ENCODE results near the gene TGFBR2.

GRCh38 chr3:30587904-30588303 is 18.5 kb upstream of the TGFBR2 start:
- TF ChIP-seq EZH2 (IDR thresholded peaks at IDR 0.05; ENCODE audit: insufficient read depth, low read length) (no peak), CTCF (IDR thresholded peaks at IDR 0.05; ENCODE audit: insufficient read depth, low read depth, low read length) (no peak)
